ENCODE measurements around the gene FOXP1.

FOXP1 gene

GRCh38 chr3:71484452-71484851, 99.1 kb downstream of the FOXP1 start:
- DNase-seq (ENCODE audit: low read depth): no peak

GRCh38 chr3:71484047-71484446, 99.5 kb downstream of the FOXP1 start:
- no peak for DNase-seq (ENCODE audit: low read depth)

- DNase-seq (ENCODE audit: low read depth): no peak
Measured at GRCh38 chr3:71482771-71483170, 100.8 kb downstream of the FOXP1 start.

GRCh38 chr3:71478568-71478967, 105.0 kb downstream of the FOXP1 start:
- peak; percentile 25 for DNase-seq (ENCODE audit: low read depth)

- DNase-seq (ENCODE audit: low read depth): no peak
Measured at GRCh38 chr3:71476950-71477349, 106.6 kb downstream of the FOXP1 start.

GRCh38 chr3:71469138-71469435, 114.4 kb downstream of the FOXP1 start:
- no peak for DNase-seq (ENCODE audit: low read depth)

GRCh38 chr3:71468311-71469137, 115.0 kb downstream of the FOXP1 start:
- no peak for DNase-seq (ENCODE audit: low read depth)

GRCh38 chr3:71466483-71466882, 117.0 kb downstream of the FOXP1 start:
- no peak for DNase-seq (ENCODE audit: low read depth)

GRCh38 chr3:71465371-71466036, 118.0 kb downstream of the FOXP1 start:
- no peak for DNase-seq (ENCODE audit: low read depth)

GRCh38 chr3:71464613-71465012, 118.9 kb downstream of the FOXP1 start:
- no peak for DNase-seq (ENCODE audit: low read depth)

GRCh38 chr3:71463617-71464016, 119.9 kb downstream of the FOXP1 start:
- DNase-seq (ENCODE audit: low read depth): no peak

- DNase-seq (ENCODE audit: low read depth): no peak
Measured at GRCh38 chr3:71462586-71462985, 120.9 kb downstream of the FOXP1 start.

- DNase-seq (ENCODE audit: low read depth): no peak
Measured at GRCh38 chr3:71461749-71462483, 121.6 kb downstream of the FOXP1 start.

GRCh38 chr3:71461114-71461513, 122.4 kb downstream of the FOXP1 start:
- no peak for DNase-seq (ENCODE audit: low read depth)

- no peak for DNase-seq (ENCODE audit: low read depth)
Measured at GRCh38 chr3:71458895-71459294, 124.6 kb downstream of the FOXP1 start.

GRCh38 chr3:71456826-71457225, 126.7 kb downstream of the FOXP1 start:
- no peak for DNase-seq (ENCODE audit: low read depth)

- DNase-seq (ENCODE audit: low read depth): no peak
Measured at GRCh38 chr3:71456156-71456555, 127.4 kb downstream of the FOXP1 start.

GRCh38 chr3:71454512-71455403, 128.8 kb downstream of the FOXP1 start:
- no peak for DNase-seq (ENCODE audit: low read depth)

GRCh38 chr3:71453822-71454511, 129.6 kb downstream of the FOXP1 start:
- DNase-seq (ENCODE audit: low read depth): no peak

- no peak for DNase-seq (ENCODE audit: low read depth)
Measured at GRCh38 chr3:71453319-71453718, 130.2 kb downstream of the FOXP1 start.

GRCh38 chr3:71451812-71452211, 131.7 kb downstream of the FOXP1 start:
- no peak for DNase-seq (ENCODE audit: low read depth)

All from T-helper 22 cell (primary cell).